ENCODE results near the gene ADH5.

DNA sequence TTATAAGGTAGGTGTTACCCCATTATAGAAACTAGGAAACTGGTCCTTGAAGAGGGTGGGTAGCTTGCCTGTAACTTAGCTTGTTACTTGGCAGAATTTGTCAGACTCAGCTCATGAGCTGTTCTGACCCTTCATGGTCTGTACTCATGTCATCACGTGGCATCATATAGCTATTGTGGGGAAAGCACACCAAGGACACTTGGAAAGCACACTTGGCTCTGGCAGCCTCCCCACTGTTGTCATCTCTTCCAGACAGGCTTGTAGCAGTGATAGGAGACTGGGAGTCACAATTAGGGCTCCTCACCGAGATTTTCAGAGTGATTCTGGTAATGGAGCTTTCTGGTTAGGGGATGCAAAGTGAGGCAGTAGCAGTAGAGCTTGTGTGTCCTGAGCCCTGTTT lies 30.4 kb downstream of the ADH5 start:
- TF ChIP-seq EZH2phosphoT487 (IDR thresholded peaks at IDR 0.05; ENCODE audit: borderline replicate concordance, low read length), result no peak
- TF ChIP-seq, protein P1, sequence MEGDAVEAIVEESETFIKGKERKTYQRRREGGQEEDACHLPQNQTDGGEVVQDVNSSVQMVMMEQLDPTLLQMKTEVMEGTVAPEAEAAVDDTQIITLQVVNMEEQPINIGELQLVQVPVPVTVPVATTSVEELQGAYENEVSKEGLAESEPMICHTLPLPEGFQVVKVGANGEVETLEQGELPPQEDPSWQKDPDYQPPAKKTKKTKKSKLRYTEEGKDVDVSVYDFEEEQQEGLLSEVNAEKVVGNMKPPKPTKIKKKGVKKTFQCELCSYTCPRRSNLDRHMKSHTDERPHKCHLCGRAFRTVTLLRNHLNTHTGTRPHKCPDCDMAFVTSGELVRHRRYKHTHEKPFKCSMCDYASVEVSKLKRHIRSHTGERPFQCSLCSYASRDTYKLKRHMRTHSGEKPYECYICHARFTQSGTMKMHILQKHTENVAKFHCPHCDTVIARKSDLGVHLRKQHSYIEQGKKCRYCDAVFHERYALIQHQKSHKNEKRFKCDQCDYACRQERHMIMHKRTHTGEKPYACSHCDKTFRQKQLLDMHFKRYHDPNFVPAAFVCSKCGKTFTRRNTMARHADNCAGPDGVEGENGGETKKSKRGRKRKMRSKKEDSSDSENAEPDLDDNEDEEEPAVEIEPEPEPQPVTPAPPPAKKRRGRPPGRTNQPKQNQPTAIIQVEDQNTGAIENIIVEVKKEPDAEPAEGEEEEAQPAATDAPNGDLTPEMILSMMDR (IDR thresholded peaks at IDR 0.05; ENCODE audit: low read depth, low read length, poor library complexity, severe bottlenecking), result no peak
